Measurements from ENCODE around the gene WDR20.

DNA sequence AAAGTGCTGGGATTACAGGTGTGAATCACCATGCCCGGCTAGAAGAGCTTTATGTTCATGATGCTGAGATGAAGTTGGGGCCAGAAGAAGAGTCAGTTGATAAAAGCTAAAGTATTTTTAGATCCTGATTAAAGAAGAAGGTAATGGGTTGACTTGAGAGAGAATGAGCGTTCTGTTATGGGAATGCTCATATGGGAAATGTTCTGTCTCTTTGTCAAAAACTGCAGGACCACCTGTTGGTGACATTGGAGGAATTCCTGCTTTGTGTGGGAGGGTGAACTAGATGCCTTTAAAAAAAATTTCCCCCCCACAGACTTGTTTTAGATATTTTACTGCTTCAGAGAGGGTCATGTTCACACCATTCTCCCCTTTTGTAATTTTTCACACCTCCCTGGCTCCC is 6.7 kb downstream of the WDR20 start:
- TF ChIP-seq, protein P1, sequence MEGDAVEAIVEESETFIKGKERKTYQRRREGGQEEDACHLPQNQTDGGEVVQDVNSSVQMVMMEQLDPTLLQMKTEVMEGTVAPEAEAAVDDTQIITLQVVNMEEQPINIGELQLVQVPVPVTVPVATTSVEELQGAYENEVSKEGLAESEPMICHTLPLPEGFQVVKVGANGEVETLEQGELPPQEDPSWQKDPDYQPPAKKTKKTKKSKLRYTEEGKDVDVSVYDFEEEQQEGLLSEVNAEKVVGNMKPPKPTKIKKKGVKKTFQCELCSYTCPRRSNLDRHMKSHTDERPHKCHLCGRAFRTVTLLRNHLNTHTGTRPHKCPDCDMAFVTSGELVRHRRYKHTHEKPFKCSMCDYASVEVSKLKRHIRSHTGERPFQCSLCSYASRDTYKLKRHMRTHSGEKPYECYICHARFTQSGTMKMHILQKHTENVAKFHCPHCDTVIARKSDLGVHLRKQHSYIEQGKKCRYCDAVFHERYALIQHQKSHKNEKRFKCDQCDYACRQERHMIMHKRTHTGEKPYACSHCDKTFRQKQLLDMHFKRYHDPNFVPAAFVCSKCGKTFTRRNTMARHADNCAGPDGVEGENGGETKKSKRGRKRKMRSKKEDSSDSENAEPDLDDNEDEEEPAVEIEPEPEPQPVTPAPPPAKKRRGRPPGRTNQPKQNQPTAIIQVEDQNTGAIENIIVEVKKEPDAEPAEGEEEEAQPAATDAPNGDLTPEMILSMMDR (IDR thresholded peaks at IDR 0.05; ENCODE audit: low read length): no peak
- no peak for TF ChIP-seq EZH2 (optimal IDR thresholded peaks at IDR 0.05; ENCODE audit: low read depth, low read length)
- no peak for TF ChIP-seq EZH2phosphoT487 (IDR thresholded peaks at IDR 0.05; ENCODE audit: low read length)

All from MM.1S (cell line).